Right hindlimb (tissue), 1 donor: ENCODE data around the gene TCERG1.

Source experiments
- DNase-seq: peaks from one replicate; pipeline ENCODE4 v3.0.0-alpha.2; 2018

Gene TCERG1

DNA sequence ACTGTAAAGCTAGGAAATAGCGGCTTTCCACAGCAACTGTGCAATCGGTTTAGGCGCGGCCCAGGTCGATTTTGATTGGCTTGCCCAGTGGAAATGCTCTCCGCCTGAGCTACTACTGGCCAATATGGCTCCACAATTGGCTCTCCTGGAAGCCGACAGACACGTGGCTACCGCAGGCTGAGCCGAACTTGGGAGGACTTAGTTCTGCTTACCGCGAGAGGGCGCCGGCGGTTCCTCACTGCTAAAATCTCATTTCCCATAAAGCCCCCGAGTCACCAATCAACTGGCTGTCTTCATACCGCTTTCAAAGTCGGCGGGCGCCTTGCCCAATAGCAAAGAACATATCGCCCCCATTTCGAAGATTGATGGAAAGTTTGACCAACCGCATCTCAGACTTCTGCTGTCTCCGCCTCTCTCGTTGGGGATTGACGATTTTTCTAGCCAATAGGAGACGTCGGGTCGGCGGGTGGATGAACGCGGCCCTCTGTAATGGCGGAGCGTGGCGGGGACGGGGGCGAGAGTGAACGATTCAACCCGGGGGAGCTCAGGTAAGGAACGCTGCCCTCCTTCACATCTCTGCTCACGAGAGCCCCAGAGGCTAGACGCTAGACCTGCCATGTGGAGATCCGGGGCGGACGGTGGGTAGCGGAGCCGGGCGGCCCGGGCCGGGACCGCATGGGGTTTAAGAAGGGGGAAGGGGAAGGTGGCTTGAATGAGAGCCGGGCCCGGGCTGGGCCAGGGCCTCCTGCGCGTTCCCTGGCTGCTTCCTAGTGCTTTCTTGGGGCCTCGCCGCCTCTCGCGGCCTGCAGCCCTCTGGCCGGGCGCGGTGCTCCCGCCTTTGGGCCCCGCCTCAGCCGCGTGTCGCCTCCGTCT, at the start of gene TCERG1:
TSS of gene TCERG1 (plus strand) at position 473 of the 873 bp plus-strand sequence. CDS start at position 490, 17 bp downstream.
- peak; percentile 100 for DNase-seq

DNA sequence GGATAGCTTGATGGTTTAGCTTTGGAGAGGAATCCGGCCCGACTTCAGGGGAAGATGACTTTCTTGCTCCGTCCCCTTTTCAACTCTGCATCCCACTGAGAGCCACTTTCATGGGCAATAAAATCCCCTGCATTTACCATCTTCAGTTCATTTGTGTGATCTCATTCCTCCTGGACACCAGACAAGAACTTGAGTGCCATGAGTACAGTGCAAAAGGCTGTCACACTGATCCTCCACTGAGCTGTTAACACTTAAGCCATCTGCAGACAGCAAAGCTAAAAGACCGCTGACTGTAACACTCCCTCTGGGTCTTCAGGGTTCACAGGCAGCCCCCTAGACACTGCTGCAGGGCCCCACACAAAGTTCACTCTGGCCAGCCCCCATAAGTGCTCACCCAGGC, 48.3 kb upstream of the TCERG1 start:
- no peak for DNase-seq

DNA sequence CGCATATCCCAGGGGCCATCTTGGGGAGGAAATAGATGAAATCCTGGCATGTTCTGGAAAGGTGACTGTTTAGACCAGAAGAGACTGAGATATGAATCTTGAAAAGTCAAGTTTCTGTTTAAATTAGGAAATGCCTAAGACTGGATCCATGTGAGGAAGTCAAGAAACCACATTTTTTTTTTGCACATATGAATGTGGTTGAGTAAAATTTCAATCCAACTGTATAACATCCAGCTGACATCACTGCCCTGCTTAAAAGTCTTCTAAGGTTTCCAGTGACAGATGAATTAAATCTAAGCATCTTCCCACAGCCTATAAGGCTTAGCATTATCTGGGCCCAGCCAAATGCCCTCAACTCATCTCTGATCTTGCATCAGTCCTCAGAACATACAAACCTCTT, 47.7 kb upstream of the TCERG1 start:
- DNase-seq: no peak

DNA sequence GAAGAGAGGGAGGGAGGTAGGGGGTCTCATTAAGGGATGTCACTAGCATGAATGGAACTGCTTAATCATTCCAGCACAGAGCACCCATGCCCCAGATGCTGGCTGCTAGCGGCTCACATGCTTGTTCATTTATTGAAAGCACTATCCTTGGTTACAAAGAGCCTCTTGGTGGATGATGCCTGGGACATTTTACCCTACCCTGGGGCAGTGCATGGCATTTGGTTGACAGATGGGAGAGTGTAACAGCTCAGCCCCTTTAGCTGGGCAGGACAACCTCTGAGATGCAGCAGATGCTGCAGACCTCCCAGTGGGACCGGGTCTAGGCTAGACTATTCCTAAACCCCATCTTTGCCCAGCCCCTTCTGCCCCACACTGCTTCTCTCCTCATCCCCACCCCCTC, 46.9 kb upstream of the TCERG1 start:
- DNase-seq: no peak

DNA sequence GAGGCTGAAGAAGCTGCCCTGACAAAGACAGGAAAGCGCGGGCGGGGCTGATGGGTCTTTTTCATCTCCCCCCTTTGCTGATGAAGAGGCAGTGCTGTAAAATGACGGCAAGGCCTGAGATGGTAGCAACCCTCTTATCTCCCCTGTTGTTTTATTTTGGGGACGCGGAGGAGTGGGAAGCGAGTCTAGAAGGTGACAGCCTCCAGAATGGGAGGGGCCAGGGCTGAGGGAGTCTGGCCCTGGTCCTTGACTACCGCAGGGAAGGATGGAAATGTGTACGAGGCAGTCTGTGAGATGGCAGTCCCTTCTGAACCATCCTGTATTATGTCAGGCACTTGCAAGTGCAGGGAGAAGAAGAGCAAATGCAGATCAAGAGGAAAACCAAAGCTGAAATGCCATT, 46.1 kb upstream of the TCERG1 start:
- DNase-seq: no peak

DNA sequence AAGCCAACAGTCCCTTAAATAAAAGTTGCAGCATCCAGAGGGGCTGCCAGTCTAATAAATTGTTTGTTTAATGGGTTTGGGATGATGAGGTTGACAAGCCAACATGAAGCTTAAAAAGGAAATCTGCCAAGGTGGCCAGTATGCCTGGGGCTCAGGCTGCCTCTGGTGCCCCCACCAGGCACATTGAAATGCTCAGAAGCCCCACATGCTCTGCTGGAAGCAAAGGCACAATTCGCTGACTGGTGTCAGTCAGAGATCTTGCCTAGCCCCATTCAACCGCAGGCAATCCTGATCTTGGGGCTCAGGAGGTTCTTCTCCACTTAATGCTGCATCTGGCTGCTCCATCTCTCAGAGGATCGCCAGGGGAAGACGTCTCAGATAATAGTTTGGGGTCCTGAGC, 44.2 kb upstream of the TCERG1 start:
- no peak for DNase-seq

DNA sequence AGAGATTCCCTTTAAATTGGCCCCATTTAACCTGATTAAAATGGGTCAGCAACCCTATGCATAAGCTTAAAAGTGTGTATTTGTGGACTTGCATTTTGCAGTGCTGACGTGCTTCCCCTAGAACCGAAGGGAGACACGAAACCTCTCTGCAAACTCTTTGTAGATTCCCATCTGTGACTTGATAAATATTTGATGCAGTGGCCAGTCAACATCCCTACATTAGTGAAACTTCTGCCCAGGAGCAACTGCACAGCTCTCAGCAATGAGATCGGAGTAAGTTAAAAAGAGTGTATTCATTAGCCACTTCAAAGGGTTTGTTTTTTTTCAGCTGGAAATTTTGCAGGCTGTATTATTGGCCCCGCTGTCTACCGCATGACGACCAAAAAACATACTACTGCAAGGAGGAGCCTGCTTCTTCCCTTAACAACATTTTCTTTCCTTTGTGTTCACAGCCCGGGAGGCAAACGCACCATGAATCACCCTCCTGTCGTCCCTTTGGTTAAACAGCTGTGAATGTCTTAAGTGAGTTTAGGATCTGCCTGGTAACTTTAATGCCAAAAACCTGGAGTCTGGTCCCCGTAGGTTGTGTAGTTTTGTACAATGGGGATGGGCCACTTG, 38.0 kb upstream of the TCERG1 start:
- no peak for DNase-seq

DNA sequence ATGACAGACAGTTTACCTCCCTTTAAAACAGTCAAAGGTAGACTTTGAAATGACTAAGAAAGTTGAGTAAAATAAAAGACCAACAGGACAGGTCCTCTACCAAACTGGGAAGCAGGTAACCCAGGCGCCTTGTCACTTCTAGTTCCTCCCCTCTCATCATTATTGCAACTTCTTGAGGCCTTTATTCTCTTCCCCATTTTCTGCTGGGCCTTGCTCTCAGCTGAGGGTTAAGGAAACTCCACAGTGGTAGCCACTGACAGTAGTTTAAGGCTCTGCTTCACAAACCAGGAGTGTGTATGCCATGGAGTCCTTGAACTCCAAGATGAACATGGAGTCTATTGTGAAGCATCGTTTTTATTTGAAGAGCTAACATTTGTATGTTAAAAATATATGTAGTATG, 36.9 kb upstream of the TCERG1 start:
- DNase-seq: no peak

DNA sequence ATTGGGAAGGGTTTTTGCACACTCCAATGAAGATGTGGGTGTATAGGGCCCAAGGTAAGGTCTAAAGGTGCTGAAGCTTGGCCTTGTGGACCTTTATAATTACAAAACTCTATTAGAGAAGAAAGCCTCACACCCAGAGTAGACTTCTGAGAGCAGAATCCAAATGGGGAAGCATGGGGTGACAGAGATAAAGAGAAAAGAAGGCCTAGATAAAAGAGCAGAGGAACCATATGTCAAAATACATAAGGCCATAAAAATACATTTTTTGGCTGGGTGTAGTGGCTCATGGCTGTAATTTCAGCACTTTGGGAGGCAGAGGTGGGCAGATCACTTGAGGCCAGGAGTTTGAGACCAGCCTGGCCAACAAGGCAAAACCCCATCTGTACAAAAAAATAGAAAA, 27.4 kb upstream of the TCERG1 start:
- no peak for DNase-seq

DNA sequence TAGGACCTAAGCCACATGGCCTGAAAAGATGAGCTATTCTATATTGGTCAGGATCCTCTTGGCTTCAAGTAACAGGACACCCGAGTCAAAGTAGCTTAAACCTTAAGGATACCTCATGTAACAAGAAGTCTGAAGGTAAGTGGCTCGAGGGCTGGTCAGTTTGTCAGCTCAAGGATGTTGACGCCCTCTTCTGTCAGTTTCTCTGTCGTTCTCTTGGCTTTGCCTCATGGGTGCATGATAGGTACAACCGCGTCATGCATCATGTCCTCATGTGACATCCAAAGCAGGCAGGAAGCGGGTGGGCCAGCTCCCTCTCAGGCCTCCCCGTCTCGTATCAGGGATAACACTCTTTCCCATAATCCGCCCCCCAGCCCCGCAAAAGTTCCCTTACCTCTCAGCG, 22.1 kb upstream of the TCERG1 start:
- DNase-seq: no peak

DNA sequence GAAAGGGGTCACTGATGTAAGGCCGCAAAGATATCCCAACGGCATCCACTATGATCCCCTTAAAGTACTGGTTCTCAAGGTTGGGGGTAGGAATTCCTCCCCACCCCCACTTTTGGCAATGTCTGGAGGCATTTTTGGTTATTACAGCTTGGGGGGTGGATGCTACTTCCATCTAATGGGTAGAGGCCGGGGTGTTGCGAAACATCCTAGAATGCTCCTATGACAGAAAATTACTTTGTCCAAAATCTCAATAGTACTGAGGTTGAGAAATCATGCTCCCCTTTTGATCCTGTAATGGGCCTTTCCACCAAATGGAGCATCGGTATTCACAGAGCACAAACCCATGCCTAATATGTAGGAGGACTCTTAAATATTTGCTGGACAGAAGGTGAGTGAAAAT, 20.8 kb upstream of the TCERG1 start:
- DNase-seq: no peak

DNA sequence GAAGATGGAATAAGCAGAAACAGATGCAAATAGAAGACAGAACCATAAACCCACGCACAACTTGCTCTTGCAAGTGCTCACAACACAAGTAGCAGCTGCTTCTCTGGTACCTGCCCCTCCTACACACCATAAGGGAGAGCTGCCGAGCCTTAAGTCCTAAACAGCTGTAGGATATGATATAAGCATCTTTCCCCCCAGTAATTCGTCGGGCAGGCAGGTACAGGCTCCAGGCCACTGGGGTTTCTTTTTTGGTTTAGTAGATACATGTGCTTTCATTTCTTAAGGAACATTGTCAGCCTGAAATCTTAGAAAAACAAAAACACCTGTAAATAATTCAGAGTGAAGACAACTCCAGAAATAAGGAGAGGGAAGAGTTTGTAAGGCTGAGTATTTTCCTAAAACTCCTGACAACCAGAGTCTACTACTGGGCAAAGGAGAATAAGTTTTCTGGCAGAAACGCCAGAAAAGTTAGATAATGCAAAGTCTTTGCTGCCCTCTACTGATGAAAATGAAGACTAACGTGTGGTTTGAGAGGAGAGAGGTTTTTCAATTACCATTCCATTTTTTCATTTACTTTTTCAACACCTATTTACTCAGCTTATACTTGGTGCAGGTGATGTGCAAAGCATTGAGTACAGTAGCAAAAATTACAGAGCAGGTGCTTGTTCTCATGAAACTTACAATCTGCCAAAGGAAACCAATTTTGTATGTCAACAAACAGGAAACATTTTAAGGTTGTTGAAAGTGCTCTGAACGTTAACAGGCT, 20.1 kb upstream of the TCERG1 start:
- no peak for DNase-seq

DNA sequence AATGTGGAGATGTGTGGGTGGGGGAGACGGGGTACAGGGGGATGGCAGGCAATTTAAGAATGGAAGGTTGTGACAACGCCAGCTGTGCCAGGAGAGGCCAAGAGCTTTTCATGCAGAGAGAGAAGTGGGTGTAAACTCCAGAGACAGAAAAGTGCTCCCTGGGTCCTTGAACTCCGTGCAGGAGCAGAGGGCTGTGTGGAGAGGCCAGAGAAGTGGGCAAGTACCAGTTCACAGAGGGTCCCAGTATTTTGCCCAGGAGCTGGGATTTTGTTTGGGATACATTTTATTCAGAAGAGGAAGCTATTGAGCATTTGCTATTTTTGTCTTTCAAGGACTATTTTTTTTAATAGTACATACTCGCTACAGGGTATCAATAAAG, 19.5 kb upstream of the TCERG1 start:
- DNase-seq: no peak

DNA sequence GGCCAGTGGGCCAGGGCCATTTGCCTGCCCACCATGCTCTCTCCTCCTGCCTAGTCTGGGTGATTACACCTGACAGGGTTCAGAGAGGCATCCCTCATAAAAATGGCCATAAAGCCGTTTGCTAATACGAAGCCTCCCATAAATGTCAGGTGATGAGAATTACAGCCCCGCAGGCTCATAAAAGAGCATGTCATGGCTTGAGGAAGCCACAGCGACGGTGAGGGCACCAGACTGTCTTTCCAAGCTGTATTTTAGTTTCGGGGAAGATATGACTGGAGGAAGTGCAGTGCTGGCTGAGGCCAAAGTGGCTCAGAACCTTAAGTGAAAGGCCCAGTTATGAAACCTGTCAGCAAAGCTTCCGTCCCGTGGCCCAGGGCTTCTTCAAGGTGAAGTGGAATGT, 18.5 kb upstream of the TCERG1 start:
- DNase-seq: no peak

DNA sequence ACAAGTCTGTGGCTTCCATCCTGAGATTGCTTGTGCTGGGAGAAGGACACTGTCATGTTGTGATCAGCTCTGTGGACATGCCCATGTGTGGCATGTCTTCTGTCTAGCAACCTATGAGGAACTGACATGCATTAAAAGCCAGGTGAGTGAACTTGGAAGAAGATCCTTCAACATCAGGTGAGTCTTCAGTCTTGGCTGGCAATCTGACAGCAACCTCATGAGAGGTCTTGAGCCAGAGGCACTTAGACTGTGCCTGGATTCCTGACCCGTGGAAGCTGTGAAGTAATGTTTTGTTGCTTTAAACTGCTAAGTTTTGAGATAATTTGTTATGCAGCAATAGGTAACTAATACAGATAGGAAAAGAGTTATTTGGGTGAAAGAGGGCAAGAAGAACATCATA, 6.8 kb upstream of the TCERG1 start:
- no peak for DNase-seq

DNA sequence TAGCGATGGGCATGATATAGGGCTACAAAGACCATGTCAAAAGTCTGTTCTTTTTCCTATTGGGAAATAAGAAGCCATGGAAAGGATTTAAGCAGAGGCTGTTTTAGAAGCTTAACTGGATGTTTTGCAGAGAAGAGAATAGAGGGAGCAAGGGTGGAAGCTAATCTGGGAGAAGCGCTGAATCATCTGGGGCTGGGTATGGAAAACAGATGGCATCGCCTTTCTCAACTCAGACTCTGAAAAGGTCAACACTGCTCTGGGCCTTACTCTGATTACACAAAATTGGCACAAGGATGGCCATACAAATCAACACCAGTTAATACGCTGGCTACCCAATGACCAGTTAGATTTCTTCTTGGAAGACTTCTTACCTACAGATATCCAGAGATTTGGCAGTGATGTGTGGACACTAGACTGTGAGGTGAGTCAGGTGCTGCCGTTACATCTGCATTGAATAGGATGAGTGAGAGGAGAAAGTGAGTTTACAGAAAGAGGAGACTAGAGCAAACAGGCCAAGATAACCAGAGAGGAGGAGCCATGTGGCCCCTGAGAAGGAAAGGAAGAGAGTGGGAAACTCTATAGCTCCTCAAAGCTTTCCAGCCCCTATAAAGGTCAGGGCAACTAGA, 6.2 kb upstream of the TCERG1 start:
- DNase-seq: no peak

DNA sequence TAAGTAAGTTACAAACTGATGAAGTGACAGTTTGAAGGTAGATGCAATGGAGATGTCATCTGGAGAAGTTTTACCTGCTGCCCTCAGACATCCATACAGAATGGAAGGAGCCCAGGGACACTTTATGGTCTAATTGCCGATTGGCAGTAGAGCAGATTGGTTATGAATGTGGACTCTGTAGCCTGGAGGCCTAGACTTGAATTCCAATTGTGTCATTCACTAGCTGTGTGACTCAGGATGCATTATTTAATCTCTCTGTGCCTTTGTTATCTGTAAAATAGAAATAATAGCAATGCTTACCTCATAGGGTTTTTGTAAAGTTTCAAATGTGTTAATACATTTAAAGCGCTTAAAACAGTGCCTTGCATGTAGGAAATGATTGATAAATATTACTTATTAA, 5.2 kb upstream of the TCERG1 start:
- no peak for DNase-seq

DNA sequence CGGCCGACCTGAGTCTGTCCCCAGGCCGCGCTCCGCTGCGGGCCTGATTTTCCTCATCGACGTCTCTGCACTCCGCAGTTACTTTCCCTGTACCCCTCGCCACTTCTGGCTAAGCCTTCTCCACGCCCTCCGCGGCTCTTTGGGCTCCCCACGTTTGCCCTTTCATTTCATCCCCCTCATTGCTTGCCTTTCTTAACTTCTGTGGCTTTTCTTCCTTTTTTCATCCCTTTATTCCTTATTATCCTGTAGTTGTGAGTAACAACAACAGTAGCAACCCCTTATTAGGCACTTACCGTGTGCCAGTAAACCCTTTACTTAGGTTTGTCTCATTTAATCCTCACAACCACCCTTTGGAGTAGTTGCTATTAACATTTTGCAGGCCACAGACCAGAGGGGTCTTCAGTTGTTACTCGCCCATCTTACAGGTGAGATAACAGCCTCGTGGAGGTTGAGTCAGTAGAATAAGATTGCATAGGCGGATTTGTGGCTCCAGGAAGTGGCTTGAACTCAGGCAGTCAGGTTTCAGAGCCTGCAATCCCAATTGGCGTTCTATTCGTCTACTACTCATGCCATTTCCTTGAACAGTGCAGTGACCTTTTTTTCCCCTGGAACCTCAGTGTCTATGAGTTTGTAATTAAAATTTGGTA, 724 bp downstream of the TCERG1 start:
- DNase-seq: no peak

DNA sequence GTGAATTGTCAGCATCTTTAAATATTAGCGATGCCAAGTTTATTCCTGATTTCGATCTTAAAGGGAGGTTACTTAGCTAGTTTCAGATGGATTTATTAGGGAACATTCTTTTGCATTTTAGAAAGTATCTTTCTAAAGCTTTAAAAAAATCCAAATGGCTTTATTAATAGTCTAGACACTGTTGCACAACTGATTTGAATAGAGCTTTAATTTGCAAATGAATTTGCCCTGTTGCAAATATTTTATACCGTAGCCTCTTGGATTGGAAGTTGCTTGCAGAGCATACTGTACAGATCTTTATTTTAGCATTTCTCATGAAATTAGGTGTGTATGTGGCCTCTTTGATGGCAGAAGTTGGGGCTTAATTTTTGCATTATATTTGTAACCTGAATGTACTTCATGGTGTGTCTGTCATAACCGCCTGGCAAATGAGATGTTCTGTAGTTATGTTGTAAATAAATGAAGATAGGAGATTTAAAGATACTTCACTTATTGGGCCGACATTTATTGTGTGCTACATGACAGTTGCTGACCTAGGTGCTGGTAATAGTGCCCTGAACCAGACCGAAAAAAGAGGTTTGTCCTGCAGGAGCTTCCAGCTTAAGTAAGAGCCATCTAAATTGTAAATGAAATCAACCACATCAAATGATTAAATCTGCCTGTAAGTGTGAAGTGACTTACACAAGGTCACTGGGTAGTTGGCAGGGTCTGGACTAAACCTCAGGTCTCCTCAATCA, 1.8 kb downstream of the TCERG1 start:
- DNase-seq: no peak

DNA sequence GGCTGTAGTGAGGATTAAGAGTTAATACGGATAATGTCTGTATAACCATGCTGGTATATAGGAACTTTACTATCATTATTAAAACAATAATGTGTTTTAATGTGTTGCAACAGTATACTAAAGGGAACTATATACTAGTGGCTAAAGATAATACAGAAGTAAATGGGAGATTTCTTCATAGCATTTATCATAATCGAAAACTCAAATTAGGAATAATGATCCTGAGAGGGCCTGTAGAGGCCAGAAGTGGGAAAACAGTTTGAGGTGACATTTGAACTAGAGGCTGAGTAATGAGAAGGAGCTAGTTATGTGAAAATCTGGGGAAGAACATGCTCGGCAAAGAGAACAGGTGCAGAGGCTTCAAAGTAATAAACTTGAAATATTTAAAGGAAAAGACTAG, 2.9 kb downstream of the TCERG1 start:
- no peak for DNase-seq

DNA sequence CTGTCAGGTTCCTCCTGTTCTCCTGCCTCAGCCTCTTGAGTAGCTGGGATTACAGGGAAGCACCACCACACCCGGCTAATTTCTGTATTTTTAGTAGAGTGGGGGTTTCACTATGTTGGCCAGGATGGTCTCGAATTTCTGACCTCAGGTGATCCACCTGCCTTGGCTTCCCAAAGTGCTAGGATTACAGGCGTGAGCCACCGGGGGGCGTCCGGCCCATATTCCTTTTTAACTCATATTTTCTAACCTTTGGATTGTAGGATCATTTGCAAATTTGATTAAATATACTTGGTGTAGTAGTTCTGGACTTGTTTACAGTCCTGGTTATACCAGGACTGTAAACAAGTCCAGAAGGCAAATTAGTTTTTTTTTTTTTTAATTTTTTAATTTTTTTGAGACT, 4.3 kb downstream of the TCERG1 start:
- no peak for DNase-seq

DNA sequence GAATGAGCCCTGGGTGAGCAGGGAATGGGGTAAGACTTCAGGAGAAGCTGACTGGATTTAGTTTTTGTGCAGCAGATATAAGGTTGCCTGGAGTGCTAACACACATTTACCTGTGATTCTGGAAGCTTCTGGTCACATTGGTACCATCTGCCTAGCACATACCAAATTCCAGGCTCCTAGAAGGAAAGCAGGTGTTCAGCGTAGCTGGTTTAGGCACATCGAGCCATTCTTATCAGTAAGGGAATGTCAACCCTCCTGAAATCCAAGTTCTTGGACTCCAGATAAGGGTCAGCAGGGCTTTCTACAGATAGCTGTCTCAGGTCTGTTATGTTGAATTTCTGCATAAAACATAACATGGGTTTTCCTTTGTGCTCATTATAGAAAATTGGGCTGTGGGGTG, 10.3 kb downstream of the TCERG1 start:
- no peak for DNase-seq
